GM12878 (cell line): ENCODE measurements around the gene CD93. TPM values are rescaled to one million over a fixed set of nuclear protein-coding genes. Genes with fewer than 3 reads are reported as not detected.

Experiments
- ATAC-seq: fragments of 200-7000 bp; cut with Tn5 transposase; 3 replicates; pipeline ENCODE4 v1.9.1; 2020; ENCODE audit warnings: mild to moderate bottlenecking, moderate library complexity
- BruUV-seq: library from RNA; stranded (reverse); fragments of 400-500 nt; replicated peaks from 2 replicates; lab custom pipeline; 2021; lab: Mats Ljungman, UMichigan
- CTCF ChIA-PET: fragments of 300-600 bp; sonication (Branson Sonifier 250); formaldehyde crosslinking; extraction: SDS; loops from one replicate; lab custom pipeline; 2021; ENCODE audit warnings: inconsistent platforms; lab: Yijun Ruan, JAX
- POLR2A ChIA-PET: fragments of 350-600 bp; formaldehyde crosslinking; extraction: SDS; loops from one replicate; lab custom pipeline; 2021; ENCODE audit warnings: inconsistent platforms; lab: Charles Lee
- RAD21 ChIA-PET: fragments of 300-600 bp; sonication (Branson Sonifier 250); formaldehyde crosslinking; loops from one replicate; lab custom pipeline; 2023; ENCODE audit warnings: antibody characterized with exemption; ENCODE audit not compliant: unreplicated experiment; lab: Charles Lee
- SMC1A ChIA-PET: fragments of 300-600 bp; sonication (Branson Sonifier 250); formaldehyde crosslinking; loops from one replicate; lab custom pipeline; 2023; ENCODE audit not compliant: unreplicated experiment, uncharacterized antibody; lab: Charles Lee
- DNase-seq: peaks from one replicate; pipeline ENCODE4 v3.0.0-alpha.2; 2011; ENCODE audit warnings: low read depth, low spot score
- FAIRE-seq: peaks from 3 replicates; lab custom pipeline; 2011; peaks lifted over from hg19 to GRCh38; lab: Jason Lieb, UNC
- H2AFZ ChIP-seq: 2 replicates; pipeline ENCODE4 v1.6.0; 2011; ENCODE audit warnings: low read depth, low read length, control low read depth; ENCODE audit not compliant: control insufficient read depth
- H3K27ac ChIP-seq: 2 replicates; pipeline ENCODE4 v1.5.1; 2011; ENCODE audit warnings: control low read depth; ENCODE audit not compliant: control insufficient read depth, insufficient read depth
- H3K27me3 ChIP-seq, 2 experiments: replicated peaks in 1 of 2; 2 replicates each; pipeline versions ENCODE4 v1.6.0 to v1.6.1; 2011; ENCODE audit warnings: low read length in 1 of 2; ENCODE audit not compliant: control insufficient read depth in 2 of 2, insufficient read depth in 2 of 2
- H3K36me3 ChIP-seq, 2 experiments: 2 replicates each; pipeline ENCODE4 v1.5.1; 2011; ENCODE audit warnings: low read length in 1 of 2; ENCODE audit not compliant: control insufficient read depth in 2 of 2, insufficient read depth in 2 of 2
- H3K4me1 ChIP-seq: 2 replicates; pipeline ENCODE4 v1.6.1; 2011; ENCODE audit warnings: mild to moderate bottlenecking, low read length, moderate library complexity, mixed read lengths; ENCODE audit not compliant: control insufficient read depth, insufficient read depth
- H3K4me2 ChIP-seq: 2 replicates; pipeline ENCODE4 v1.6.0; 2011; ENCODE audit warnings: control low read depth; ENCODE audit not compliant: control insufficient read depth, insufficient read depth
- H3K4me3 ChIP-seq: fragments of 200-600 bp; sonication (generic); 2 replicates; pipeline ENCODE4 v1.5.1; 2016
- H3K79me2 ChIP-seq: 2 replicates; pipeline ENCODE4 v1.6.0; 2011; ENCODE audit warnings: low read length; ENCODE audit not compliant: control insufficient read depth, insufficient read depth
- H3K9ac ChIP-seq: 2 replicates; pipeline ENCODE4 v1.8.0; 2011; ENCODE audit warnings: low read length, control low read depth, mixed read lengths; ENCODE audit not compliant: control insufficient read depth, insufficient read depth
- H3K9me3 ChIP-seq: replicated peaks from 3 replicates; pipeline ENCODE4 v1.5.1; 2011; ENCODE audit warnings: mild to moderate bottlenecking, low read length; ENCODE audit not compliant: control insufficient read depth, insufficient read depth
- H4K20me1 ChIP-seq: 2 replicates; pipeline ENCODE4 v1.6.0; 2011; ENCODE audit not compliant: control insufficient read depth, insufficient read depth
- BCL3 ChIP-seq: IDR thresholded peaks from 2 replicates; pipeline ENCODE4 v1.6.1; 2011; ENCODE audit warnings: borderline replicate concordance, low read depth, mild to moderate bottlenecking, moderate library complexity, low read length; ENCODE audit not compliant: insufficient read depth, poor library complexity, severe bottlenecking
- CHD2 ChIP-seq: IDR thresholded peaks from 2 replicates; pipeline ENCODE4 v1.6.1; 2011; ENCODE audit warnings: low read depth, low read length, improper control_type of control experiment, borderline replicate concordance
- EP300 ChIP-seq, 2 experiments: fragments of 150-350 bp in 1 of 2; IDR thresholded peaks; 2 replicates each; pipeline ENCODE4 v1.6.1; 2011 to 2012; ENCODE audit warnings: low read depth in 2 of 2, low read length in 2 of 2, borderline replicate concordance in 1 of 2, improper control_type of control experiment in 1 of 2, inconsistent platforms in 1 of 2; ENCODE audit not compliant: control insufficient read depth in 1 of 2
- HDGF ChIP-seq: fragments of 450-650 bp; IDR thresholded peaks from 2 replicates; pipeline ENCODE4 v1.6.1; 2016; ENCODE audit warnings: antibody characterized with exemption
- NFXL1 ChIP-seq: fragments of 450-650 bp; IDR thresholded peaks from 2 replicates; pipeline ENCODE4 v1.6.1; 2017; ENCODE audit warnings: antibody characterized with exemption, mild to moderate bottlenecking, borderline replicate concordance
- PKNOX1 ChIP-seq: fragments of 450-650 bp; IDR thresholded peaks from 2 replicates; pipeline ENCODE4 v1.6.1; 2016; ENCODE audit warnings: mild to moderate bottlenecking
- RELB ChIP-seq: fragments of 450-650 bp; IDR thresholded peaks from 2 replicates; pipeline ENCODE4 v1.6.1; 2017; ENCODE audit warnings: low read depth, mild to moderate bottlenecking, moderate library complexity
- SMAD5 ChIP-seq: IDR thresholded peaks from 2 replicates; pipeline ENCODE4 v1.6.1; 2016; ENCODE audit warnings: antibody characterized with exemption, low read depth
- SMARCA5 ChIP-seq: fragments of 450-650 bp; IDR thresholded peaks from 2 replicates; pipeline ENCODE4 v1.6.1; 2017; ENCODE audit warnings: mild to moderate bottlenecking
- ZNF217 ChIP-seq: fragments of 450-650 bp; IDR thresholded peaks from 2 replicates; pipeline ENCODE4 v1.6.1; 2017; ENCODE audit warnings: antibody characterized with exemption, mild to moderate bottlenecking
- WGBS: methylation state at CpG from one replicate; pipeline ENCODE4 v1.1.6; 2016; ENCODE audit warnings: low lambda C conversion rate; ENCODE audit not compliant: insufficient replicate concordance, insufficient coverage; ENCODE audit errors: missing lambda C conversion rate; 5-methylcytosine and 5-hydroxymethylcytosine counted together
- in situ Hi-C: fragments of 300-500 bp; cut with MboI; formaldehyde crosslinking; loops from 9 replicates; pipeline ENCODE4 v1.14.3; 2018; ENCODE audit warnings: mixed read lengths
- intact Hi-C: fragments of 100-400 bp; cut with micrococcal nuclease; formaldehyde crosslinking; loops from one replicate; pipeline ENCODE4 v1.14.2; 2022; ENCODE audit not compliant: unreplicated experiment
- polyA plus RNA-seq, 11 experiments: library from polyadenylated mRNA; depleted of rRNA in 4 of 11; unstranded in 6 of 11; stranded (reverse) in 5 of 11; fragments of >200 nt; fragmentation: Nextera tagmentation in 4 of 11; fragmentation: Illumina TruSeq in 1 of 11; extraction: Ambion mirVana in 4 of 11; extraction: Trizol in 1 of 11; gene quantifications; 1 replicate in 1 of 11; 2 replicates in 10 of 11; pipeline versions ENCODE4 v1.2.1 to v1.2.3, GENCODE V29; 2011 to 2016; ENCODE audit warnings: inconsistent platforms in 2 of 11, missing spikeins in 2 of 11, low read depth in 1 of 11
- total RNA-seq, 4 experiments: library from RNA; depleted of rRNA in 3 of 4; stranded (reverse); fragments of >200 nt in 3 of 4; fragmentation: Illumina TruSeq in 1 of 4; extraction: Trizol in 1 of 4; gene quantifications; 2 replicates each; pipeline versions ENCODE4 v1.2.1 to v1.2.3, GENCODE V29; 2013 to 2021

CD93 gene
- total and polyA plus RNA-seq, 10 of the 15 experiments (the other 5 are each of a cell fraction or from before 2014, with no cell fraction given), result 0.20 to 2.7 (median 0.92) TPM

- BruUV-seq, result no TSS peak
Measured at GRCh38 chr20:23116311-23117089, 30.4 kb upstream of the CD93 start.

More at GRCh38 chr20:23116311-23117089, 30.4 kb upstream of the CD93 start:
- no peaks in the 10 kb centered on the region; a peak in 2 of 4 replicates for H3K27me3 ChIP-seq
- peak overlapping the region; percentile 5; the same call in 1 of the 2 replicates for H2AFZ ChIP-seq
- no peaks in the 10 kb centered on the region for H3K9me3 ChIP-seq
- H3K27ac ChIP-seq, result no peak overlapping the region
- 0 out of 2 replicates have a peak overlapping the region, but pooled peaks have one; percentile 8 for H3K4me2 ChIP-seq
- ChIA-PET RAD21 (interaction anchor here (0.8 to 4.2 kb wide), 18 partner anchors 9 to 233 kb away, joined by 3 to 22 read pairs (median 4); no protein-coding TSS in a partner anchor), POLR2A (interaction anchor here (0.5 to 2.3 kb wide), 8 partner anchors 9 to 871 kb away, joined by 3 to 11 read pairs (median 3); partner anchors contain the start of genes CD93 and THBD), SMC1A (interaction anchor here (0.7 to 4.1 kb wide), 22 partner anchors 9 to 147 kb away, joined by 3 to 21 read pairs (median 4); partner anchors contain the start of gene CD93), CTCF (interaction anchor here (0.6 to 2.4 kb wide), 8 partner anchors 9 to 225 kb away, joined by 3 to 13 read pairs (median 4); partner anchors contain the start of gene CD93)
- intact Hi-C loops, result no loop called here
- no peaks in the 10 kb centered on the region for H3K36me3 ChIP-seq
- peak; percentile 53 for ATAC-seq
- H3K4me1 ChIP-seq, result peaks cover 27% of the 10 kb centered on the region
- in situ Hi-C loops, result loop anchor here (5.0 kb wide), 1 partner anchor 36 kb away; no protein-coding TSS in a partner anchor
- peak overlapping the region; percentile 25; the same call in 1 of the 2 replicates for H3K9ac ChIP-seq
- H4K20me1 ChIP-seq, result no peaks in the 10 kb centered on the region
- DNase-seq, result no peak
- TF ChIP-seq CHD2 (no peak), EP300 (IDR thresholded peaks at IDR 0.05; ENCODE audit: borderline replicate concordance in 1 of 2, control insufficient read depth in 1 of 2, low read depth in 2 of 2, low read length in 2 of 2) (no peak), SMARCA5 (no peak), SMAD5 (no peak), PKNOX1 (no peak), NFXL1 (no peak), BCL3 (no peak), RELB (no peak), ZNF217 (no peak), HDGF (no peak)
- TF ChIP-seq, all 136 proteins: peak for 0
- 48% methylated on average over 10 of the region's 10 CpGs for WGBS
- H3K4me3 ChIP-seq, result no peak overlapping the region
- no peak for FAIRE-seq
- H3K79me2 ChIP-seq, result no peaks in the 10 kb centered on the region
